ENCODE results near the gene PCMT1. TPM values are rescaled to one million over a fixed set of nuclear protein-coding genes. Genes with fewer than 3 reads are reported as not detected.

PCMT1 gene
- total and polyA plus RNA-seq, 2 of the 13 experiments (the other 11 are each of a cell fraction or from before 2014, with no cell fraction given), result 112 to 169 TPM

- TF ChIP-seq, protein P1, sequence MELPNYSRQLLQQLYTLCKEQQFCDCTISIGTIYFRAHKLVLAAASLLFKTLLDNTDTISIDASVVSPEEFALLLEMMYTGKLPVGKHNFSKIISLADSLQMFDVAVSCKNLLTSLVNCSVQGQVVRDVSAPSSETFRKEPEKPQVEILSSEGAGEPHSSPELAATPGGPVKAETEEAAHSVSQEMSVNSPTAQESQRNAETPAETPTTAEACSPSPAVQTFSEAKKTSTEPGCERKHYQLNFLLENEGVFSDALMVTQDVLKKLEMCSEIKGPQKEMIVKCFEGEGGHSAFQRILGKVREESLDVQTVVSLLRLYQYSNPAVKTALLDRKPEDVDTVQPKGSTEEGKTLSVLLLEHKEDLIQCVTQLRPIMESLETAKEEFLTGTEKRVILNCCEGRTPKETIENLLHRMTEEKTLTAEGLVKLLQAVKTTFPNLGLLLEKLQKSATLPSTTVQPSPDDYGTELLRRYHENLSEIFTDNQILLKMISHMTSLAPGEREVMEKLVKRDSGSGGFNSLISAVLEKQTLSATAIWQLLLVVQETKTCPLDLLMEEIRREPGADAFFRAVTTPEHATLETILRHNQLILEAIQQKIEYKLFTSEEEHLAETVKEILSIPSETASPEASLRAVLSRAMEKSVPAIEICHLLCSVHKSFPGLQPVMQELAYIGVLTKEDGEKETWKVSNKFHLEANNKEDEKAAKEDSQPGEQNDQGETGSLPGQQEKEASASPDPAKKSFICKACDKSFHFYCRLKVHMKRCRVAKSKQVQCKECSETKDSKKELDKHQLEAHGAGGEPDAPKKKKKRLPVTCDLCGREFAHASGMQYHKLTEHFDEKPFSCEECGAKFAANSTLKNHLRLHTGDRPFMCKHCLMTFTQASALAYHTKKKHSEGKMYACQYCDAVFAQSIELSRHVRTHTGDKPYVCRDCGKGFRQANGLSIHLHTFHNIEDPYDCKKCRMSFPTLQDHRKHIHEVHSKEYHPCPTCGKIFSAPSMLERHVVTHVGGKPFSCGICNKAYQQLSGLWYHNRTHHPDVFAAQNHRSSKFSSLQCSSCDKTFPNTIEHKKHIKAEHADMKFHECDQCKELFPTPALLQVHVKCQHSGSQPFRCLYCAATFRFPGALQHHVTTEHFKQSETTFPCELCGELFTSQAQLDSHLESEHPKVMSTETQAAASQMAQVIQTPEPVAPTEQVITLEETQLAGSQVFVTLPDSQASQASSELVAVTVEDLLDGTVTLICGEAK (IDR thresholded peaks at IDR 0.05), result no peak
- TF ChIP-seq, protein P1 (CRISPR knock-in tag; IDR thresholded peaks at IDR 0.05), result peak; percentile 86
- TF ChIP-seq HCFC1 (IDR thresholded peaks at IDR 0.05; ENCODE audit: low read depth, low read length), result peak; percentile 62
- no peak for TF ChIP-seq MBD4 (IDR thresholded peaks at IDR 0.05; ENCODE audit: borderline replicate concordance, low read length)
- no peak for TF ChIP-seq STAT5B (CRISPR knock-in tag; IDR thresholded peaks at IDR 0.05)
- TF ChIP-seq ZFAT (CRISPR knock-in tag; conservative IDR thresholded peaks at IDR 0.05), result no peak
- 0 out of 2 replicates have a peak, but pooled peaks have one; percentile 74 for TF ChIP-seq HBP1 (CRISPR knock-in tag; IDR thresholded peaks at IDR 0.05; ENCODE audit: low read depth)
- TF ChIP-seq ZNF644 (CRISPR knock-in tag; IDR thresholded peaks at IDR 0.05; ENCODE audit: low read depth), result peak; percentile 56; the same call in 1 of the 2 replicates
- TF ChIP-seq SMARCC2 (IDR thresholded peaks at IDR 0.05), result no peak
- TF ChIP-seq RBM39 (IDR thresholded peaks at IDR 0.05; ENCODE audit: low read depth, low read length, poor library complexity, severe bottlenecking), result peak; percentile 85
- peak; percentile 99 for TF ChIP-seq SAP130 (CRISPR knock-in tag; IDR thresholded peaks at IDR 0.05; ENCODE audit: low read depth)
- no peak for TF ChIP-seq PHB2 (IDR thresholded peaks at IDR 0.05; ENCODE audit: partially characterized antibody)
- TF ChIP-seq ZFP91 (CRISPR knock-in tag; IDR thresholded peaks at IDR 0.05; ENCODE audit: borderline replicate concordance), result peak; percentile 96
- no peak for TF ChIP-seq AGO2 (optimal IDR thresholded peaks at IDR 0.05; ENCODE audit: low read depth, low read length)
- no peak for TF ChIP-seq PRPF4 (IDR thresholded peaks at IDR 0.05; ENCODE audit: low read depth, low read length, poor library complexity, severe bottlenecking)
- TF ChIP-seq RFX5 (IDR thresholded peaks at IDR 0.05; ENCODE audit: low read depth, low read length), result peak; percentile 64; the same call in 1 of the 2 replicates
- TF ChIP-seq ZNF451 (CRISPR knock-in tag; IDR thresholded peaks at IDR 0.05), result no peak
- no peak for TF ChIP-seq ZMAT5 (CRISPR knock-in tag; IDR thresholded peaks at IDR 0.05; ENCODE audit: borderline replicate concordance, low read depth)
Measured at GRCh38 chr6:149746147-149746946, 3.2 kb upstream of the PCMT1 start, which contains the start of gene NUP43 (continued).
